ENCODE measurements around the gene PLA2G5.

PLA2G5 gene

GRCh38 chr1:20068722-20069121 is 1.3 kb upstream of the PLA2G5 start:
- no peak for DNase-seq (ENCODE audit: low read depth)

GRCh38 chr1:20070357-20070756 is 363 bp downstream of the PLA2G5 start:
- DNase-seq (ENCODE audit: low read depth) = no peak

GRCh38 chr1:20071416-20071815 is 1.4 kb downstream of the PLA2G5 start:
- DNase-seq (ENCODE audit: low read depth) = no peak

GRCh38 chr1:20072771-20073170 is 2.8 kb downstream of the PLA2G5 start:
- DNase-seq (ENCODE audit: low read depth) = no peak

- no peak for DNase-seq (ENCODE audit: low read depth)
These were observed 3.3 kb downstream of the PLA2G5 start for GRCh38 chr1:20073256-20073655.

- no peak for DNase-seq (ENCODE audit: low read depth)
These were observed 4.2 kb downstream of the PLA2G5 start for GRCh38 chr1:20074055-20074724.

- no peak for DNase-seq (ENCODE audit: low read depth)
These were observed 4.8 kb downstream of the PLA2G5 start for GRCh38 chr1:20074725-20075171.

GRCh38 chr1:20075345-20075744 is 5.4 kb downstream of the PLA2G5 start:
- no peak for DNase-seq (ENCODE audit: low read depth)

- DNase-seq (ENCODE audit: low read depth) = no peak
These were observed 6.2 kb downstream of the PLA2G5 start for GRCh38 chr1:20076223-20076622.

GRCh38 chr1:20076710-20077461 is 6.9 kb downstream of the PLA2G5 start:
- no peak for DNase-seq (ENCODE audit: low read depth)

- DNase-seq (ENCODE audit: low read depth) = no peak
These were observed 8.2 kb downstream of the PLA2G5 start for GRCh38 chr1:20078171-20078651.

GRCh38 chr1:20078711-20079110 is 8.7 kb downstream of the PLA2G5 start:
- DNase-seq (ENCODE audit: low read depth) = no peak

- DNase-seq (ENCODE audit: low read depth) = no peak
These were observed 9.8 kb downstream of the PLA2G5 start for GRCh38 chr1:20079661-20080305.

GRCh38 chr1:20080441-20081352 is 10.7 kb downstream of the PLA2G5 start:
- DNase-seq (ENCODE audit: low read depth) = no peak

GRCh38 chr1:20081353-20081810 is 11.4 kb downstream of the PLA2G5 start:
- DNase-seq (ENCODE audit: low read depth) = no peak

GRCh38 chr1:20082772-20083171 is 12.8 kb downstream of the PLA2G5 start:
- no peak for DNase-seq (ENCODE audit: low read depth)

- DNase-seq (ENCODE audit: low read depth) = no peak
These were observed 13.4 kb downstream of the PLA2G5 start for GRCh38 chr1:20083178-20083944.

- no peak for DNase-seq (ENCODE audit: low read depth)
These were observed 16.8 kb downstream of the PLA2G5 start for GRCh38 chr1:20086800-20087199.

- no peak for DNase-seq (ENCODE audit: low read depth)
These were observed 17.7 kb downstream of the PLA2G5 start for GRCh38 chr1:20087668-20088067.

GRCh38 chr1:20089328-20090077 is 19.5 kb downstream of the PLA2G5 start:
- no peak for DNase-seq (ENCODE audit: low read depth)
